ENCODE results near the gene TNIK. TPM values are rescaled to one million over a fixed set of nuclear protein-coding genes. Genes with fewer than 3 reads are reported as not detected.

Gene TNIK
- total RNA-seq, 1 donor from 2014 or later: 15.5 TPM

GRCh38 chr3:171504376-171504775 is 44.2 kb upstream of the TNIK start:
- H3K36me3 Mint-ChIP-seq (ENCODE audit: unreplicated experiment): no peaks in the 10 kb centered on the region
- no peak overlapping the region for H3K27ac Mint-ChIP-seq (ENCODE audit: unreplicated experiment)
- H3K9me3 Mint-ChIP-seq (ENCODE audit: unreplicated experiment): no peaks in the 10 kb centered on the region
- no peak overlapping the region for H3K4me3 Mint-ChIP-seq (ENCODE audit: unreplicated experiment)
- peaks cover 3% of the 10 kb centered on the region for H3K27me3 Mint-ChIP-seq (ENCODE audit: unreplicated experiment)
- TF ChIP-seq, protein P1, sequence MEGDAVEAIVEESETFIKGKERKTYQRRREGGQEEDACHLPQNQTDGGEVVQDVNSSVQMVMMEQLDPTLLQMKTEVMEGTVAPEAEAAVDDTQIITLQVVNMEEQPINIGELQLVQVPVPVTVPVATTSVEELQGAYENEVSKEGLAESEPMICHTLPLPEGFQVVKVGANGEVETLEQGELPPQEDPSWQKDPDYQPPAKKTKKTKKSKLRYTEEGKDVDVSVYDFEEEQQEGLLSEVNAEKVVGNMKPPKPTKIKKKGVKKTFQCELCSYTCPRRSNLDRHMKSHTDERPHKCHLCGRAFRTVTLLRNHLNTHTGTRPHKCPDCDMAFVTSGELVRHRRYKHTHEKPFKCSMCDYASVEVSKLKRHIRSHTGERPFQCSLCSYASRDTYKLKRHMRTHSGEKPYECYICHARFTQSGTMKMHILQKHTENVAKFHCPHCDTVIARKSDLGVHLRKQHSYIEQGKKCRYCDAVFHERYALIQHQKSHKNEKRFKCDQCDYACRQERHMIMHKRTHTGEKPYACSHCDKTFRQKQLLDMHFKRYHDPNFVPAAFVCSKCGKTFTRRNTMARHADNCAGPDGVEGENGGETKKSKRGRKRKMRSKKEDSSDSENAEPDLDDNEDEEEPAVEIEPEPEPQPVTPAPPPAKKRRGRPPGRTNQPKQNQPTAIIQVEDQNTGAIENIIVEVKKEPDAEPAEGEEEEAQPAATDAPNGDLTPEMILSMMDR (IDR thresholded peaks at IDR 0.05): no peak
- DNase-seq (ENCODE audit: extremely low spot score, unreplicated experiment): no peak
- no peaks in the 10 kb centered on the region for H3K4me1 Mint-ChIP-seq (ENCODE audit: unreplicated experiment)

DNA sequence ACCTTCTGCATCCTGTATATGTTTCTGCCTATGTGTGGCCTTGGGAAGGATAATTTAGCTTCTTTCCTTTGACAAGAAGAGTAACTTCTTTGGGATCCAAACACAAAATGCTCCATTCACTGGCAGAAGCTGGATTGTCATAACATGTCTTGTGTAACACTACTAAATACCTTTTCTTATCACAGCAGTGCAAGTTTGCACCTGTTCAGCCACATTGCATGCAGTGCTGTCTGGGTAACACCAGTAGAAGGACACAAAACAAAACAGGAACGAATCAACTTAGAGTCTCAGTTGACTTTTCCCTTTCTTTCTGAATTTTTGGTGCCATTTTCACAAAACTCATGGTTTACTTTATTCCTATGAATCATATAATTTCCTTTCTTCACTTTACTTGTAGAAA is 43.6 kb upstream of the TNIK start:
- TF ChIP-seq, protein P1 (IDR thresholded peaks at IDR 0.05): no peak
- H3K9me3 Mint-ChIP-seq (ENCODE audit: unreplicated experiment): no peaks in the 10 kb centered on the region
- DNase-seq (ENCODE audit: extremely low spot score, unreplicated experiment): no peak
- H3K4me3 Mint-ChIP-seq (ENCODE audit: unreplicated experiment): no peak overlapping the region
- H3K36me3 Mint-ChIP-seq (ENCODE audit: unreplicated experiment): no peaks in the 10 kb centered on the region
- peaks cover 3% of the 10 kb centered on the region for H3K27me3 Mint-ChIP-seq (ENCODE audit: unreplicated experiment)
- H3K4me1 Mint-ChIP-seq (ENCODE audit: unreplicated experiment): no peaks in the 10 kb centered on the region
- no peak overlapping the region for H3K27ac Mint-ChIP-seq (ENCODE audit: unreplicated experiment)

DNA sequence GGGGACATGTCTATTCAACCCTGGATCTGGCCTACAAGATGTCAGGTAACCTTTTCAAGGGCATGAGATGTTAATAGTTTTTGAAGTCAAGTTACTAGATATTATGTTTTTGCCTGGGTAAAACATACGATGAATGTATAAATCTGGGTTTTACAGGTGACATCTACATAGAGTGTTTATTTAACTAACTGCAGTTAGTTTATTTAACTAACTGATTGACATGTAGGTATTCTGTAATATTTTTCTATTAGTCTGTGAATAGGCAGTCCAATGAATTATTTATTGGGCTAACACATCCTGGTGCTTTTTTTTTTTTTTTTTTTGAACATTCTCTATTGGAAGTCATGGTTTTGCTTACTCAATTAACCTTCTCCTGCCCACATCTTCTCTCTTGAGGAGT is 38.7 kb upstream of the TNIK start:
- no peaks in the 10 kb centered on the region for H3K36me3 Mint-ChIP-seq (ENCODE audit: unreplicated experiment)
- TF ChIP-seq, protein P1 (IDR thresholded peaks at IDR 0.05): no peak
- H3K27ac Mint-ChIP-seq (ENCODE audit: unreplicated experiment): no peak overlapping the region
- no peaks in the 10 kb centered on the region for H3K27me3 Mint-ChIP-seq (ENCODE audit: unreplicated experiment)
- no peaks in the 10 kb centered on the region for H3K9me3 Mint-ChIP-seq (ENCODE audit: unreplicated experiment)
- no peaks in the 10 kb centered on the region for H3K4me1 Mint-ChIP-seq (ENCODE audit: unreplicated experiment)
- no peak for DNase-seq (ENCODE audit: extremely low spot score, unreplicated experiment)
- H3K4me3 Mint-ChIP-seq (ENCODE audit: unreplicated experiment): no peak overlapping the region

- Mint-ChIP-seq H3K4me3 (ENCODE audit: unreplicated experiment) (no peak overlapping the region), H3K36me3 (ENCODE audit: unreplicated experiment) (no peaks in the 10 kb centered on the region), H3K27me3 (ENCODE audit: unreplicated experiment) (no peaks in the 10 kb centered on the region), H3K4me1 (ENCODE audit: unreplicated experiment) (no peaks in the 10 kb centered on the region), H3K9me3 (ENCODE audit: unreplicated experiment) (no peaks in the 10 kb centered on the region), H3K27ac (ENCODE audit: unreplicated experiment) (no peak overlapping the region)
- TF ChIP-seq, protein P1 (IDR thresholded peaks at IDR 0.05): no peak
- no peak for DNase-seq (ENCODE audit: extremely low spot score, unreplicated experiment)
Observed at GRCh38 chr3:171497468-171497867, 37.3 kb upstream of the TNIK start.

- Mint-ChIP-seq H3K36me3 (ENCODE audit: unreplicated experiment) (no peaks in the 10 kb centered on the region), H3K4me1 (ENCODE audit: unreplicated experiment) (peaks cover 3% of the 10 kb centered on the region), H3K27me3 (ENCODE audit: unreplicated experiment) (no peaks in the 10 kb centered on the region), H3K9me3 (ENCODE audit: unreplicated experiment) (no peaks in the 10 kb centered on the region), H3K4me3 (ENCODE audit: unreplicated experiment) (no peak overlapping the region), H3K27ac (ENCODE audit: unreplicated experiment) (no peak overlapping the region)
- TF ChIP-seq, protein P1 (IDR thresholded peaks at IDR 0.05): no peak
- DNase-seq (ENCODE audit: extremely low spot score, unreplicated experiment): no peak
Observed at GRCh38 chr3:171495413-171495812, 35.2 kb upstream of the TNIK start.
